CD4-positive, alpha-beta T cell treated with Interleukin-21 for 1 hour (primary cell): ENCODE results near the gene CD47.

Source experiments
- DNase-seq: peaks from one replicate; pipeline ENCODE4 v3.0.0-alpha.2; 2020

Gene CD47

GRCh38 chr3:108008931-108009639, 81.7 kb downstream of the CD47 start:
- no peak for DNase-seq

GRCh38 chr3:108008106-108008505, 82.7 kb downstream of the CD47 start:
- DNase-seq, result no peak

- no peak for DNase-seq
Measured at GRCh38 chr3:108006881-108007331, 83.9 kb downstream of the CD47 start.

GRCh38 chr3:108006077-108006771, 84.6 kb downstream of the CD47 start:
- DNase-seq, result no peak

DNA sequence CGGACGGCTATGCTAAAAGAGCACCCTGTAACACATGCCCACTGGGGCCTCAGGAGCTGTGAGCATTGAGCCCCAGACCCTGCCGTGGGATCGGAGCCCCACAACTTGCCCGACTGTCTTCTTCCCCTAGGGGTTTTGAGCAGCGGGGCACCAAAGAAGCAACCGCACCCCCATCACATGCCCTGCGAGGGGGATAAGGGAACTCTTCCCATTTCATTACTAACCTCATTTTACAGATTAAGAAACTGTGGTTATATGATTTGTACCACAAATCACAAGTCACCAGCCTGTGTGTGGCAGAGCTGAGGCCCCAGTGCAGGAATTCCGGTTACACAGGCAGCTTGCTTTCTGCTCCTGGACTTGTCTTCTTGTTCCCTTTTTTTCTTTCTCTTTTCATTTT, 86.2 kb downstream of the CD47 start:
- no peak for DNase-seq

DNA sequence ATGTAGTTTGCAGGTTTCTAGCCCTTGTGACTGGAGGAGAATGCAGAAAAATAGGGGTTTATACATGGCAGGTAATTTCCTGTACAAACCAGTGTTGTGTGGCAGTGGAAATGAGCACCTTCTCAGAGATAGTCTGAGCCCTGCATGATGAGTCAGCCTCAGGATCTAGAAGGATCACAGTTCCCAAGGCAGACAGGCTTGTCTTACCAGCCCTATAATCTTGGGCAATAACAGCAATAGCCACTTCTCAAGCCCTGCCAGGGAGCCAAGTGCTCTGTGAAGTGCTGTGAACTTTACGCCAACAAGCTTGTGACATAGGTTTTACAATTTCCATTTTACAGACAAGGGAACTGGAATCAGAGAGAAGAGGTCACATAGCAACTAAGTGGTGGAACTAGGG, 89.4 kb downstream of the CD47 start:
- no peak for DNase-seq

DNA sequence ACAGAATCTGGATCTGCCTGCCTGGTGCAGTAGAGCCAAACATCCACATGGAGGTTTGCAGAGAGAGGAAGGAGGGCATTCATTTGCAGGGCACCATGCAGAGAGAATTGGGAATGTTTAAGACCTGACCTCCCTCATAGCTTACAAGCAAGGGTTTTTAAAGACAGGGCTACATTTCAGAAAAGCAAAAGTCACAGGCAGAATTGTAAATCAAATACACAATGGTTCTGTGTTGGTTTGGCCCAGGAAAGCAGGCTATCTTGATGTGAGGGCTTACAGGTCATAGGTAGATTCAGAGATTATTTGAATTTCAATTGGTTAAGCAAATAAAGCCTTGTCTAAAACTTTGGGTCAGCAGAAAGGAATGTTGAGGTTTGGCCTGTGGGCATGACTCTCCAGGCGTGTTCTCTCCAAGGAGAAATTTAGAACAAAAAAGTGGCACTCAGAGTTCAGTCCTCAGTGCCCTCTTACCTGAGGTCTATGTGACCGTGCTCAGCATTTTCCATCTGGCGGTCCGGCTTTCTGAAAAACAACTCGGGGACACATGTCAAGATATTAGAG, 91.5 kb downstream of the CD47 start:
- DNase-seq, result no peak

DNA sequence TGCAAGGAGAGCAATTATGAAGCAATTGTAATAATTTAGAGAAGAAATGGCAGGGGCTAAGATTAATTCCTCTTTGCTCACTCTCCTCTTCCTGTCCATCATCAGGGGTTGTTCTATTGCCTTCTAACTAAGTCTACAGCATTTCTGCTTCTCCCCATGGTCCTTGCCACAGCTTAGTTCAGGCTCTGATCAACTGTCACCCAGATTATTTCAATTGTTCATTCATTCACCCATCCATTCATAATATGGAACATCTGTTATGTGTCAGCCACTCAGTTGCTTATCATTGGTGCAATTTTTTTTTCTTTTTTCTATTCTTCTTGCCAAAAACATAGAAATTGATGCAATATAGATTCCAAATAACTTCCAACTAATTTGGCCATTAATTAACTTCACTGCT, 93.2 kb downstream of the CD47 start:
- no peak for DNase-seq

GRCh38 chr3:107995823-107996222, 95.0 kb downstream of the CD47 start:
- DNase-seq, result no peak

DNA sequence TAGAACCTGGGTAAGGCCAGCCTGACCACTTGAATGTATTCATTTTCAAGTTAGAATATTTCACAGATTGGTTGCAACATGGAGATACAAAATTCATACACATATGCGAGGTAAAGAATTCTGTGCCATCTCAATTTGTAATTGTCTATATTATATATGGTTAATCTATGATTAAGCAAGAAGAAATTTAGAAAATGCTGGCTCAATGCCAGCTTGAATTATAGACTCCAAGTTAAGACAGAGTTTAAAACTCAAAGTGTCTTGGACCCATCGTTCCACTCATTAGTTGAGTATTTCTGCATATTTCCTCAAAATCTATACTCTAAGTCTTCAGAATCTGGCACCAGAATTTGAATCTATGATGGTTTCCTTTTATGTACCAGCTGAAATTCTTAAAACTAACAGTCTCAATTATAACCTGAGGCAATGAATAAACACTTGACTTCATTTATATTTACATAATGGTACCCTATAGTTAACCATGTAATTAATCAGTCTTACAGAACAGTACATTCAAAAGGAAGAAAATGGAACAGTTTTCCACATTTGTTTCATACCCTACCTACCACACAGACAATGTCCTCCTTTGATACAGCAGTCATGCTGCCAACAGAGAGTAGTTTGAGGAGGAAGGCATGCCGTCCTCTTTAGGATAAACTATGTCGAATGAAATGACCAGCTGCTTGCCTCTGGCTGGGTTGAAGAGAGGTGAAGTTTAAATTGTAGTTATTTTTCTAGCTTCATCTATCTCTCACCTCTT, 95.7 kb downstream of the CD47 start:
- no peak for DNase-seq

GRCh38 chr3:107994181-107994580, 96.7 kb downstream of the CD47 start:
- no peak for DNase-seq

DNA sequence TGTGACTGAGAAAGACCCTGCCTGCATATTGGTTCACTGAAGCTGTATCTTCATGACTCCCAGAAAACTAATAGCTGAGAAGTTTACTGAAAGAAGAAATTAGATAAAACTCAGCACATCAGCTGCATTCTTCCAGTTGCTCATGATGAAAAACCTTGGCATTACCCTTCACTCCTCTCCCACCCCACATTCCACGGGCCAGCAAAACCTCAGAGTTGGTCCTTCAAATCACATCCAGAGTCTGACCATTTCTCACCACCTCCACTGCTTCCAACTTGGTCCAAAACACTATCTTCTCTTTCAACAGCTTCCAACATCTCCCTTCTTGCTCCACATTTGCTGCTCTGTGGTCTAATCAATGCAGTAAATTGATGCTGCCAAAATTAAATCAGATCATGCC, 97.1 kb downstream of the CD47 start:
- DNase-seq, result no peak
